Fibroblast of pulmonary artery (primary cell): ENCODE data around the gene PCDHB13.
"Not testable (repeated sequence)": the region's sequence is repeated elsewhere in the genome, so short reads cannot be mapped to it uniquely, and the experiment has no call there.

Experiments
- DNase-seq: peaks from one replicate; pipeline ENCODE4 v3.0.0-alpha.2; 2010; ENCODE audit warnings: low read depth
- H3K4me3 ChIP-seq: replicated peaks from 2 replicates; pipeline ENCODE4 v1.5.1; 2011; ENCODE audit warnings: low read depth, mild to moderate bottlenecking, control low read depth, low read length, moderate library complexity
- CTCF ChIP-seq: IDR thresholded peaks from 2 replicates; pipeline ENCODE4 v1.5.1; 2011; ENCODE audit warnings: mild to moderate bottlenecking, control low read depth, low read length, inconsistent platforms; ENCODE audit errors: missing control alignments

PCDHB13 gene

GRCh38 chr5:141236516-141237313 is 23.0 kb downstream of the PCDHB13 start:
- DNase-seq, result no peak
- H3K4me3 ChIP-seq, result no peak overlapping the region
- no peak for TF ChIP-seq CTCF

- DNase-seq, result no peak
- no peak for TF ChIP-seq CTCF
- H3K4me3 ChIP-seq, result no peak overlapping the region
These were observed 27.8 kb downstream of the PCDHB13 start for GRCh38 chr5:141241496-141241895.

GRCh38 chr5:141245250-141245717 is 31.6 kb downstream of the PCDHB13 start, which contains the start of gene PCDHB15:
Gene PCDHB15 (plus strand): TSS chr5:141245395. CDS start chr5:141245579, 184 bp downstream.
- peak within 1 kb of the TSS; percentile 25 for H3K4me3 ChIP-seq
- no peak for TF ChIP-seq CTCF
- peak; percentile 7 for DNase-seq

GRCh38 chr5:141246971-141247370 is 33.3 kb downstream of the PCDHB13 start:
- not testable (repeated sequence) for H3K4me3 ChIP-seq, DNase-seq

GRCh38 chr5:141247434-141247833 is 33.7 kb downstream of the PCDHB13 start:
- not testable (repeated sequence) for DNase-seq, H3K4me3 ChIP-seq

GRCh38 chr5:141250576-141250975 is 36.9 kb downstream of the PCDHB13 start:
- no peak for DNase-seq
- no peak overlapping the region for H3K4me3 ChIP-seq
- no peak for TF ChIP-seq CTCF

GRCh38 chr5:141258464-141258863 is 44.7 kb downstream of the PCDHB13 start:
- DNase-seq, result no peak
- no peak for TF ChIP-seq CTCF
- no peak overlapping the region for H3K4me3 ChIP-seq

GRCh38 chr5:141258948-141259347 is 45.2 kb downstream of the PCDHB13 start:
- H3K4me3 ChIP-seq, result no peak overlapping the region
- no peak for DNase-seq
- TF ChIP-seq CTCF, result no peak
